Activated CD8-positive, alpha-beta memory T cell treated with anti-CD3 and anti-CD28 coated beads, Interleukin-2, amount 10 ng/mL, durations not matched to agents 7 days and 5 days (primary cell): ENCODE results near the gene ATP6V1G1. TPM values are rescaled to one million over a fixed set of nuclear protein-coding genes. Genes with fewer than 3 reads are reported as not detected.

Experiments used
- ATAC-seq: fragments of 150-1000 bp; cut with Tn5 transposase; one replicate; pipeline ENCODE4 v1.10.0; 2021; ENCODE audit warnings: moderate library complexity
- CTCF ChIA-PET: fragments of 350-600 bp; sonication (Branson Sonifier 250); formaldehyde crosslinking; loops from one replicate; lab custom pipeline; 2021; ENCODE audit warnings: antibody characterized with exemption; lab: Charles Lee
- DNase-seq: peaks from one replicate; pipeline ENCODE4 v3.0.0-alpha.2; 2020
- H3K27ac Mint-ChIP-seq: one replicate; pipeline ENCODE4 v1.8.0; 2021; ENCODE audit warnings: mild to moderate bottlenecking, mixed read lengths
- H3K27me3 Mint-ChIP-seq: one replicate; pipeline ENCODE4 v1.8.0; 2021; ENCODE audit warnings: mixed read lengths
- H3K36me3 Mint-ChIP-seq: one replicate; pipeline ENCODE4 v1.8.0; 2021; ENCODE audit warnings: mild to moderate bottlenecking, mixed read lengths
- H3K4me1 Mint-ChIP-seq: one replicate; pipeline ENCODE4 v1.8.0; 2021; ENCODE audit warnings: mixed read lengths
- H3K4me3 Mint-ChIP-seq: one replicate; pipeline ENCODE4 v1.8.0; 2021; ENCODE audit warnings: mild to moderate bottlenecking, moderate library complexity, mixed read lengths
- H3K9me3 Mint-ChIP-seq: one replicate; pipeline ENCODE4 v1.8.0; 2022; ENCODE audit warnings: low read depth, mixed read lengths
- total RNA-seq, 2 experiments: library from RNA; stranded (reverse); gene quantifications; one replicate each; pipeline ENCODE4 v1.2.3, GENCODE V29; 2021

The ATP6V1G1 gene
- total RNA-seq, 2 experiments from 2014 or later, result 62.4 to 66.7 TPM

- CTCF ChIA-PET, result interaction anchor here (1.6 kb wide), 2 partner anchors 14 to 46 kb away, joined by 6 to 13 read pairs; no protein-coding TSS in a partner anchor
- Mint-ChIP-seq H3K27ac (no peak overlapping the region), H3K9me3 (peaks cover 3% of the 10 kb centered on the region), H3K4me1 (peaks cover 19% of the 10 kb centered on the region), H3K27me3 (no peaks in the 10 kb centered on the region), H3K4me3 (no peak overlapping the region), H3K36me3 (peaks cover 11% of the 10 kb centered on the region)
- DNase-seq (no peak), ATAC-seq (no peak)
These were observed 19.1 kb downstream of the ATP6V1G1 start for GRCh38 chr9:114606597-114607207.

- DNase-seq, result no peak
- CTCF ChIA-PET, result interaction anchor here (1.6 to 1.7 kb wide), 3 partner anchors 15 to 45 kb away, joined by 6 to 13 read pairs (median 7); no protein-coding TSS in a partner anchor
- Mint-ChIP-seq H3K9me3 (no peaks in the 10 kb centered on the region), H3K4me3 (no peak overlapping the region), H3K27ac (no peak overlapping the region), H3K27me3 (no peaks in the 10 kb centered on the region), H3K36me3 (peaks cover 2% of the 10 kb centered on the region), H3K4me1 (peaks cover 28% of the 10 kb centered on the region)
- ATAC-seq, result no peak
These were observed 20.3 kb downstream of the ATP6V1G1 start for GRCh38 chr9:114607671-114608524.

DNA sequence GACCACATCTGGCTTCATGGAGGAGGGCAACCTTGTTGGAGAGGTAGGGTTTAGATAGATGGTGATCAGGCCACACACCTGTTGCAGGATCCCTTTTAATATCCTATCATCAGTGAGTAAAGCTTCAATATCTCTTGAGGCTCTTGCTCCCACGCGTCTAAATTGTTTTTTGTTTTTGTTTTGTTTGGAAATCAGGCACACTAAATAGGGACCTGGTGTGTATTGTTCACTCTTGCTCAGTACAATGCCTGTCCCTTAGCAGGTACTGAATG lies 20.9 kb downstream of the ATP6V1G1 start:
- Mint-ChIP-seq H3K9me3 (no peaks in the 10 kb centered on the region), H3K27me3 (no peaks in the 10 kb centered on the region), H3K27ac (no peak overlapping the region), H3K4me1 (peaks cover 31% of the 10 kb centered on the region), H3K36me3 (no peaks in the 10 kb centered on the region), H3K4me3 (no peak overlapping the region)
- ATAC-seq, result no peak
- DNase-seq, result no peak
- CTCF ChIA-PET, result interaction anchor here (1.7 kb wide), 1 partner anchor 16 kb away, joined by 7 read pairs; no protein-coding TSS in a partner anchor

DNA sequence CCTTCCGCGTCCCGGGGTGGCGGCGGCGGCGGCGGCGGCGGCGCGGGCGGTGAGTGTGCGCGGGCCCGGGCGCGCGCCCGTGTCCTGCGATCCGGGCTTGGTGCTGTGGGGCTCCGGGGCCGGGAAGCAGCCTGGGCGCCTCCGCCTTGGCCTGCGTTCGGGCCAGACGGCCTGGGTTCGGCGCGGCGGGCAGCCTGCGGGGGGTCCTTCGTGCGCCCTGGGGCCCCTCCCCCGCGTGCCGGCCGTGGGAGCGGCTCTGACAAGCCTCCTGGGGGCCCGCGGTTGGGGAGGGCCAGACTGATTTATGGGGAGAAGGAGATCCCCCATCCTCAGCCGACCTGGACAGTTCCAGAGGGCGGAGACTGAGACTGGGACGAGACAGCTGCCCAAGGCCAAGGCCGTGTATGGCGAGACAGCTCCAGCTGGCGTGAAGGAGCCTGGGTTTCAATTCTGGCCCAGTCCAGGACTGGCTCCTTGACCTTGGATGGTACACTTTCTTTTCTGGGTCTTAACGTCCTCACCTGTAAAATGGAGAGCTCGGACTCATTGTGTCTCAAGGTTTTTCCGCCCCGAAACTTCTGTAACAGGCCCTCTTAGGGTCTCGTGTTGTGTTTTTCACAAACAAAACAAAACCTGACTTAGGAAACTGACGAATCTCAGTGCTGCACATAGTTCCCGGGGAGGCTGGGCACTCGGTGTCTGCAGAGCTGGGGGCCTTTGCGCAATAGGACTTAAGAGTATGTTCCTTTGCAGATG lies 24.1 kb downstream of the ATP6V1G1 start:
- Mint-ChIP-seq H3K27me3 (no peaks in the 10 kb centered on the region), H3K36me3 (peaks cover 8% of the 10 kb centered on the region), H3K9me3 (no peaks in the 10 kb centered on the region), H3K4me3 (peak overlapping the region; percentile 91), H3K27ac (peak overlapping the region; percentile 92), H3K4me1 (peaks cover 45% of the 10 kb centered on the region)
- CTCF ChIA-PET, result interaction anchor here (0.7 to 6.0 kb wide), 6 partner anchors 12 to 206 kb away, joined by 3 to 35 read pairs (median 11); partner anchors contain the start of gene ATP6V1G1
- peak; percentile 60 for DNase-seq
- peak; percentile 76 for ATAC-seq

- CTCF ChIA-PET, result interaction anchor here (0.7 to 6.0 kb wide), 5 partner anchors 20 to 207 kb away, joined by 3 to 35 read pairs (median 18); partner anchors contain the start of gene ATP6V1G1
- no peak for ATAC-seq
- no peak for DNase-seq
- peaks cover 47% of the 10 kb centered on the region for H3K4me1 Mint-ChIP-seq
- peak overlapping the region; percentile 92 for H3K27ac Mint-ChIP-seq
- peaks cover 11% of the 10 kb centered on the region for H3K36me3 Mint-ChIP-seq
- H3K9me3 Mint-ChIP-seq, result no peaks in the 10 kb centered on the region
- H3K27me3 Mint-ChIP-seq, result no peaks in the 10 kb centered on the region
- H3K4me3 Mint-ChIP-seq, result peak overlapping the region; percentile 91
These were observed 24.8 kb downstream of the ATP6V1G1 start for GRCh38 chr9:114612272-114612923.

GRCh38 chr9:114613087-114613486 lies 25.5 kb downstream of the ATP6V1G1 start:
- Mint-ChIP-seq H3K27ac (peak overlapping the region; percentile 92), H3K4me3 (peak overlapping the region; percentile 91), H3K36me3 (peaks cover 12% of the 10 kb centered on the region), H3K9me3 (no peaks in the 10 kb centered on the region), H3K4me1 (peaks cover 47% of the 10 kb centered on the region), H3K27me3 (no peaks in the 10 kb centered on the region)
- DNase-seq, result no peak
- CTCF ChIA-PET, result interaction anchor here (4.3 to 6.0 kb wide), 3 partner anchors 21 to 208 kb away, joined by 18 to 35 read pairs (median 28); no protein-coding TSS in a partner anchor
- ATAC-seq, result no peak

GRCh38 chr9:114613919-114614318 lies 26.4 kb downstream of the ATP6V1G1 start:
- peaks cover 19% of the 10 kb centered on the region for H3K36me3 Mint-ChIP-seq
- CTCF ChIA-PET, result interaction anchor here (4.3 to 6.0 kb wide), 3 partner anchors 22 to 209 kb away, joined by 18 to 35 read pairs (median 28); no protein-coding TSS in a partner anchor
- H3K27me3 Mint-ChIP-seq, result no peaks in the 10 kb centered on the region
- no peak for ATAC-seq
- H3K9me3 Mint-ChIP-seq, result no peaks in the 10 kb centered on the region
- no peak overlapping the region for H3K27ac Mint-ChIP-seq
- H3K4me1 Mint-ChIP-seq, result peaks cover 49% of the 10 kb centered on the region
- no peak overlapping the region for H3K4me3 Mint-ChIP-seq
- no peak for DNase-seq

GRCh38 chr9:114614373-114614772 lies 26.8 kb downstream of the ATP6V1G1 start:
- peaks cover 24% of the 10 kb centered on the region for H3K36me3 Mint-ChIP-seq
- ATAC-seq (no peak), DNase-seq (no peak)
- no peak overlapping the region for H3K27ac Mint-ChIP-seq
- H3K4me3 Mint-ChIP-seq, result no peak overlapping the region
- H3K4me1 Mint-ChIP-seq, result peaks cover 51% of the 10 kb centered on the region
- H3K9me3 Mint-ChIP-seq, result no peaks in the 10 kb centered on the region
- CTCF ChIA-PET, result interaction anchor here (4.3 to 6.0 kb wide), 3 partner anchors 22 to 209 kb away, joined by 18 to 35 read pairs (median 28); no protein-coding TSS in a partner anchor
- H3K27me3 Mint-ChIP-seq, result no peaks in the 10 kb centered on the region

DNA sequence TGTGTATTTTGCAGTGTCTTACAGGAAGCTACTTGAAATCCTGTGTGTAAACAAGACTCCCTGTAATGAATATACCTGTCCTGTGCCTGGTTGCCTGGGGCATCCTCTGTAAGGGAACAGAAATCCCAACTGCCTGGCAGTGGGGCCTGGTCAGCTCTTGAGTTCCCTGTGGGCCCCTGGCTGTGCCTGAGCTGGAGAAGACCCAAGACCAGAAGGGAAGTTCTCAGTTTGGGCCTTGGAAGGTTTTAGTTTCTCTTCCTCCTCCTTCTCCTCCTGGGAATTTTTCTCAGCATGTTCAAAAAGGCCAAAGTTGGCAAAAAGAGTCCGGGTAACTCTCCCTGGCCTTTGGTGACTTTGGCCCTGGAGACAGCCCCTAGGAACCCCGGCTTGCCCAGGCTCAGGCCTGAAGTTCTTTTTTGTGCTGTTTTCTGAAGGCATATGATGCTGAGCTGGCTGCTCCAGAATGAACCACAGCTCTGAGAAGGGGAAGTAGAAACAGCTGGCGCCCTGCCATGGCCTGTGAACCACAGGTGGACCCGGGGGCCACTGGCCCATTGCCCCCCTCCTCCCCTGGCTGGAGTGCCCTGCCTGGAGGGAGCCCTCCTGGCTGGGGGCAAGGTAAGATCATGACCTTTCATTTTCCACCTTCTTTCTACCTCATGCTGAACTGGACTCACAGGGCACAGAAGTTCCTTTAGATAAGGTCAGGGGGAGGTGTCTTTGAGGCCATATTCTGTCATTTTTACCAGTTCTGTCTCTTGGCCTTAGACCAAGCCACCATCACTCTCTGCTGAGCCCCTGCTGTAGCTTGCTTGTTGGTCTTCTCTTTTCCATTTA lies 29.3 kb downstream of the ATP6V1G1 start:
- H3K9me3 Mint-ChIP-seq, result no peaks in the 10 kb centered on the region
- CTCF ChIA-PET, result interaction anchor here (1.1 to 2.1 kb wide), 5 partner anchors 10 to 211 kb away, joined by 3 to 8 read pairs (median 4); no protein-coding TSS in a partner anchor
- DNase-seq, result no peak
- no peaks in the 10 kb centered on the region for H3K27me3 Mint-ChIP-seq
- H3K4me1 Mint-ChIP-seq, result peaks cover 42% of the 10 kb centered on the region
- peaks cover 34% of the 10 kb centered on the region for H3K36me3 Mint-ChIP-seq
- H3K4me3 Mint-ChIP-seq, result no peak overlapping the region
- ATAC-seq, result no peak
- H3K27ac Mint-ChIP-seq, result peak overlapping the region; percentile 66

DNA sequence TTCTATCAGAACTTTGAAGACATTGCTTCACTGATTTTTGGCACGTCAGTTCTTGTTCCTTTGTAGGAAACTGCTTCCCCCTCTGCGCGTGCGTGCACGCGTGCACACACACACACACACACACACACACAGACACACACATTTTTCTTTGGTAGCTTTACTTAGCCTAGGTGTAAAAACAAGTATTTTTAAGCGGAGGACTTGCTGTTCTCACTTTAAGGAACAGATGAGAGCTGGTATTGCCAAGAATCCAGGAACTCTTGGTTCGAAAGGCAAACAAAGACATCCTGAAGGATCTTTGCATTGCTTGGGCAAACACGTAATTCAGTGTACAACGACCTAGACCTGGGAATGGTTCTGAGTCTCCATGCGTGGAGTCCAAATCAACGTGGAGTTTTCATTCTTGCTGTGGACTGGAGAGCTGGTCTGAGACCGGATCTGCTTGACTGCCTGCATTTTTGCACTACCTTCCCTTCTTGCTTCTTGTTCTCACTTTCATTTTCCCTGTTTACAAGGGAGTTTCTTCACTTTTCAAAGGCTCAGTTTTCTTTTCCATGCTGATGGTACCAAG lies 31.7 kb downstream of the ATP6V1G1 start:
- Mint-ChIP-seq H3K27me3 (no peaks in the 10 kb centered on the region), H3K27ac (peak overlapping the region; percentile 66), H3K36me3 (peaks cover 44% of the 10 kb centered on the region), H3K4me1 (peaks cover 22% of the 10 kb centered on the region), H3K9me3 (no peaks in the 10 kb centered on the region), H3K4me3 (peak overlapping the region; percentile 9)
- DNase-seq (no peak), ATAC-seq (no peak)
- CTCF ChIA-PET, result interaction anchor here (0.7 to 2.4 kb wide), 3 partner anchors 25 to 974 kb away, joined by 3 to 6 read pairs (median 3); no protein-coding TSS in a partner anchor

GRCh38 chr9:114621561-114621960 lies 34.0 kb downstream of the ATP6V1G1 start:
- H3K36me3 Mint-ChIP-seq, result peaks cover 37% of the 10 kb centered on the region
- CTCF ChIA-PET, result interaction anchor here (1.7 to 2.4 kb wide), 2 partner anchors 29 to 31 kb away, joined by 6 read pairs; no protein-coding TSS in a partner anchor
- no peak for DNase-seq

More at GRCh38 chr9:114621561-114621960, 34.0 kb downstream of the ATP6V1G1 start:
- H3K9me3 Mint-ChIP-seq, result no peaks in the 10 kb centered on the region
- no peak overlapping the region for H3K4me3 Mint-ChIP-seq
- H3K27me3 Mint-ChIP-seq, result no peaks in the 10 kb centered on the region
- ATAC-seq, result no peak
- H3K4me1 Mint-ChIP-seq, result peaks cover 17% of the 10 kb centered on the region
- H3K27ac Mint-ChIP-seq, result no peak overlapping the region
